Measurements from ENCODE around the gene ZNF17. TPM values are rescaled to one million over a fixed set of nuclear protein-coding genes. Genes with fewer than 3 reads are reported as not detected.
"Not testable (repeated sequence)": the region's sequence is repeated elsewhere in the genome, so short reads cannot be mapped to it uniquely, and the experiment has no call there.

ZNF17 gene
- 10 to 100 TPM in 1 of 2 donors, 1 to 10 TPM in 1; 8.7 to 13.8 TPM for total RNA-seq
- long read RNA-seq, partial matches to known transcripts = 0 of 2 reads
- long read RNA-seq, other reads (novel, unspliced or antisense) = 0 of 2 reads

DNA sequence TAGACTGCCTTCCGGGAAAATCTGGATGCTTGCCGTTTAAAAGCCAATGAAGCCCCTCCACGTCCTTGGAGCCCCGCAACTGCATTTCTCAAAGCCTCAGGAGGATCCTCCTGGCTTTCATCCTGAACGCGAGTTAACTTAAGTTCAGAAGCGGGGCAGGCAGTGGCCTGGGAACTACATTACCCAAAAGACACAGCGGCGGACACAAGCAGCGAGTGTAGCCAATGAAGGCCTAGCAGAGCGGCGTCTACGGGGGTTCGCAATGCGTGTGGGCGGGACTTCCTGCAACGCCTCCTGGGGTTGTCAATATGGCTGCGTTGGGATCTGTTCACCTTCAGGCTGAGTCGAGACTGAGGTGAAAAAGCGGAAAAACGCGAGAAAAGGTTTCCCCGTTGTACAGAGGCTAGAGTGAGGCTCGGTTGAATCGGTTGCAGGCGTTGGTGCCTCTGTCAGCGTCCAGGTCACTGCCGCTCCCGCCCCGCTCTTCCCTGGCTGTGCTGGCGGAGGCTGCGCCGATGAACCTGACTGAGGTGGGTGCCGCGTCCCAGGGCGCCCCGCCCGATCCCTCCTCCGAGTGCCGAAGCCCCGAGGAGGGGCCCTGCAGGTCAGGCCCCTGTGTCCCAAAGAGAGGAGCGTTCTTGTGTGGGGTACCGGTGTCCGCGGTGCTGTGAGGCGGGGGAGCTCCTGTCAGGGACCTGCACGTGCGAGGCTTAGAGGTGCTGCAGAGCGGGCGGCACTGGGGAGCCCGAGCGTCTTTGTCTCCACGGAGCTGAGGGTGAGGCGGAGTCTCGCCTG lies at the start of gene ZNF17:
Gene ZNF17, plus strand, starts transcription at position 285 of the 795 bp plus-strand sequence. CDS start 2,455 bp downstream, outside the sequence.
- intact Hi-C loops (cut with DNase I) = no loop called here
- ATAC-seq = peak; percentile 100
- peak; percentile 97 for DNase-seq

DNA sequence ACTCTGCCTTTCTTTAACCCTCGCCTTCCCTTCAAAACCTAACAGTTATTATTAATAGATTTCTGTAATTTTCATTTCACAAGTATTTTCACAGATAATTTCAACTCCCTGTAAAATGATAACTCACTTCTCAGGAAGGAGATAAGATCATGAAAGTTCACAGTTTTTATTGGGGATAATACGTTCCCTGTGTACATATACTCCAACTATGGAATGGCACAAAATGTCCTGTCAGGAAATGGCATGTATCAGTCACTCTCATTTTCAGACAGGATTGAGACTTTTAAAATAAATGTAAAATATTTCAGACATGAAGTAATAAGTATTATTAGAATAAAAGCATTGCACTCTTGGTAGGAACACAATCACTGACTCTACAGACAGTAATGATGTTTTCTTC lies 48.5 kb upstream of the ZNF17 start:
- intact Hi-C loops (cut with DNase I) = no loop called here
- DNase-seq = no peak
- no peak for ATAC-seq

- intact Hi-C loops (cut with DNase I) = no loop called here
- ATAC-seq (peak; percentile 98), DNase-seq (peak; percentile 99)
These were observed 47.8 kb upstream of the ZNF17 start, which contains the start of the genes TRAPPC2B and ZNF547 for GRCh38 chr19:57362997-57363687. TSS of gene TRAPPC2B (plus strand) at chr19:57363551. CDS start at chr19:57364834, 1,283 bp downstream. TSS of gene ZNF547 (plus strand) at chr19:57363551. CDS start at chr19:57368556, 5,005 bp downstream.

DNA sequence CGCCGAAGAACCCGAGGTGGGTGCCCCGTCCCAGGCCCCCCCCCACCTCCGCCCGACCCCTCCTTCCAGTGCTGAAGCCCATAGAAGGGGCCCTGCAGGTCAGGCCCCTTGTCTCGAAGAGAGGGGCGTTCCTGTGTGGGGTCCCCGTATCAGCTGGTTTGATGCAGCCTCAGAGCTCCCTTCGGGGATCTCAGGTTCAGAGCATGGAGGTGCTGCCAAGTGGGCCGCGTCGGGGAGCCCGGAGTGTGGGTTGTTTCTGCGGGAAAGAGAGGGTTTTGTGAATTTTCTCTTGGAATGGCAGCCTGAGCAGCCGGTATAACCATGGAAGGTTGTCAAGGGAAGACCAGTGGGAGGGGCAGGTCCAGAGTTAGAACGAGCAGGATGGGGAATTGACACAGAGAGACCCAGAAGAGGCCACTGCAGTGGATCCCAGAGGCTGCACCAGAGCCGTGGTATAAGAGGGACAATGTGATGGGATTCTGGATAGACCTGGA lies 47.2 kb upstream of the ZNF17 start:
- intact Hi-C loops (cut with DNase I) = loop anchor here in 1 of 2 donors (2.0 kb wide), 1 partner anchor 25 kb away; the partner anchor contains the start of gene ZNF548
- ATAC-seq = peak; percentile 3 to 7
- DNase-seq = no peak

DNA sequence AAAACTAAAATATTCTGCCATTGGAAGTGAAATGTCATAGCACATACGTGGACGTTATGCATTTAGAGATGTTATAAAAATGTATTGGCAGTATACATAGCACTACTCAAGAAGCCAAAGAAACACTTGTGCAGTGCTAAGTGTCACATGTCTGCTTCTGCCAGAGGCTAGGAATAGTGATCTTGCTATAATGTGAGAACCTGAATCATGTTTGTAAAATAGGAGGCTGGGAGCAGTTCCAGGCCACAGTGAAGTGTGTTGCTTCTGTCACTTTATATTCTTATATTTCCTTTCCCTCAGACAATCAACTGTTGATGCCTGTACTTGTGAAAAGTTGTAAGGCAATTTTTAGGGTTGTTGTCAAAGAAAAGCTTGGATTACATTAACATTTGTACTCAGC lies 44.2 kb upstream of the ZNF17 start:
- intact Hi-C loops (cut with DNase I) = no loop called here
- no peak for DNase-seq
- ATAC-seq = no peak

GRCh38 chr19:57374179-57374578 lies 36.8 kb upstream of the ZNF17 start:
- ATAC-seq = no peak
- DNase-seq = no peak
- intact Hi-C loops (cut with DNase I) = no loop called here

DNA sequence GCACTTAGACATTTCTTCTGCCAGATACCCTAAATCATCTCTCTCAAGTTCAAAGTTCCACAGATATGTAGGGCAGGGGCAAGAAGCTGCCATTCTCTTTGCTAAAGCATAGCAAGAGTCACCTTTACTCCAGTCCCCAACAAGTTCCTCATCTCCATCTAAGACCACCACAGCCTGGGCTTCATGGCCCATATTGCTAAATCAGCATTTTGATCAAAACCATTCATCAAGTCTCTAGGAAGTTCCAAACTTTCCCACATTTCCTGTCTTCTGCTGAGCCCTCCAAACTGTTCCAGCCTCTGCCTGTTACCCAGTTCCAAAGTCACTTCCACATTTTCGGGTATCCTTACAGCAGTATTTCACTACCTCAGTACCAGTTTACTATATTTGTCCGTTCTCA lies 36.3 kb upstream of the ZNF17 start:
- not testable (repeated sequence) for DNase-seq

DNA sequence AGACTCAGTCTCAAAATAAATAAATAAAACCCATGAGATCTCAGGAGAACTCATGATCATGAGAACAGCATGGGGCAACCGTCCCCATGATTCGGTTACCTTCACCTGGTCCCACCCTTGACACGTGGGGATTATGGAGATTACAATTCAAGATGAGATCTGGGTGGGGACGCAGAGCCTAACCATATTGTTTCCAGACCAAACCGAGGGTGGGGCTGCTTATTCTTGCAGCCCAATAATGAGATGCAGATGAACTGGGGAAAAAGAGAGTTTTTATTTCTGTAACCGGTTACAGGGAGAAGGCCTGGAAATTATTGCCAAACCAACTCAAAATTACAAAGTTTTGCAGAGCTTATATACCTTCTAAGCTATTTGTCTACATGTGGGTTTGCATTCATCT lies 34.8 kb upstream of the ZNF17 start:
- ATAC-seq (no peak), DNase-seq (no peak)
- intact Hi-C loops (cut with DNase I) = no loop called here

More for the DNA sequence above, 36.3 kb upstream of the ZNF17 start:
- intact Hi-C loops (cut with DNase I); ATAC-seq: not testable (repeated sequence)

GRCh38 chr19:57377498-57378146 lies 33.3 kb upstream of the ZNF17 start:
- intact Hi-C loops (cut with DNase I) = no loop called here
- DNase-seq (no peak), ATAC-seq (no peak)

- intact Hi-C loops (cut with DNase I) = no loop called here
- ATAC-seq (no peak), DNase-seq (no peak)
These were observed 30.0 kb upstream of the ZNF17 start for GRCh38 chr19:57380923-57381322.

- ATAC-seq = no peak
- intact Hi-C loops (cut with DNase I) = no loop called here
- DNase-seq = no peak
These were observed 28.0 kb upstream of the ZNF17 start for GRCh38 chr19:57382806-57383488.

DNA sequence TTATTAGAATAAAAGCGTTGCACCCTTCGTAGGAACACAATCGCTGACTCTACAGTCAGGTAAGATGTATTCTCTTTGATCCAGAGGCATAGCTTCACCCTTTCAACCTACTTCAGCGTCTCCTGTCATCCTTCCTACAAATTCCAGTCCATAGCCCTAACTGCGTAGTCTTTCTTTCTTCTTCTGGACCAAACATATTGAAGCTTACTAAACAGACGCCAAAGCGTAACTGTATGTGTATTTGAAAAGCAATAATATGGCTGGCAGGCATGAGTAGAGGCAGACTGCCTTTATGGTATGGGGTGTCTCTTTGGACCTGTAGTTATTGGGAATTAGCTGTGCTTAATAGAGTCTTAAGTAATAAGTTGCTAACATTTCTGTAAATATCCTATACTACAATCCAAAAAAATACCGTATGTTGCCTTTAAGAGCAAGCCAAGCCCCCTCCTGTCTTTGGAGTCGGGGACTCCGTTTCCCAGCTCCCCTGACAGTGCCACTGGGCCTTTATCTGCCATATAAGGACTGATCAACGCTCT lies 21.7 kb upstream of the ZNF17 start:
- no peak for ATAC-seq
- intact Hi-C loops (cut with DNase I) = loop anchor here in 1 of 2 donors (2.0 kb wide), 1 partner anchor 24 kb away; no protein-coding TSS in a partner anchor

DNA sequence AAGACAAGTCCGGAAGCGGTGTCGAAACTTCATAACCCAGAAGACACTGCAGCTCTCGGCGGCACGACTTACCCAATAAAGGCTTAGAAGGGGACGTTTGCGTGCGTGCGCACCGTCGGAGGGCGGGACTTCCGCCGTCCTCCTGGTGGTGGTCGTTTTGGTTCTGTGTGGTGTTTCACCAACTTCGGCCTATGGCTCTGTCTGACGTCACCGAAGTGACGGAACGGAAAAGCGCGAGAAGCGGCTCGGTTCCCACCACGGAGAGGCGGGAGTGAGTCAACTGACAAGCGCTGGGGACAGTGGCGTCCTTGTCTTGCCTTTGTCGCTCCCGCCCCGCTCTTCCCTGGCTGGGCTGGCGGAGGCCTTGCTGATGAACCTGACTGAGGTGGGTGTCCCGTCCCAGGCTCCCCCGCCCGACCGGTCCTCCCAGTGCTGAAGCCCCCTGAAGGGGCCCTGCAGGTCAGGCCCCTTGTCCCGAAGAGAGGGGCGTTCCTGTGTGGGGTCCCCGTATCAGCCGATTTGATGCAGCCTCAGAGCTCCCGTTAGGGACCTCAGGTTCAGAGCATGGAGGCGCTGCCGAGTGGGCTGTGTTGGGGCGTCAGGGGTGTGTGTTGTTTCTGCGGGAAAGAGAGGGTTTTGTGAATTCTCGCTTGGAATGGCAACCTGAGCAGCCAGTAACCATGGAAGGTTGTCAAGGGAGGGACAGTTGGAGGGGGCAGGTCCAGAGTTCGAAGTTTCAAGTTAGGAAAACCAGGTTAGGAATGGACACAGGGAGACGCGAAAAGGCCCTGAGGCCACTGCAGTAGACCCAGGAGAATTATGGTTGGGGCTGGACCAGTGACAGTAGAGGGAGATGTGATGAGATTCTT lies 21.0 kb upstream of the ZNF17 start, which contains the start of gene ZNF548:
Gene ZNF548, plus strand, starts transcription at position 125 of the 869 bp plus-strand sequence. Its CDS starts 246 bp downstream, at position 371.
- peak; percentile 98 for DNase-seq
- intact Hi-C loops (cut with DNase I) = loop anchor here in 1 of 2 donors (2.0 kb wide), 1 partner anchor 25 kb away; no protein-coding TSS in a partner anchor
- peak; percentile 100 for ATAC-seq

More for the DNA sequence above, 21.7 kb upstream of the ZNF17 start:
- DNase-seq = no peak

- DNase-seq (no peak), ATAC-seq (peak in 1 of 2 donors; percentile 14)
- intact Hi-C loops (cut with DNase I) = no loop called here
These were observed 15.3 kb upstream of the ZNF17 start for GRCh38 chr19:57395710-57396109.

DNA sequence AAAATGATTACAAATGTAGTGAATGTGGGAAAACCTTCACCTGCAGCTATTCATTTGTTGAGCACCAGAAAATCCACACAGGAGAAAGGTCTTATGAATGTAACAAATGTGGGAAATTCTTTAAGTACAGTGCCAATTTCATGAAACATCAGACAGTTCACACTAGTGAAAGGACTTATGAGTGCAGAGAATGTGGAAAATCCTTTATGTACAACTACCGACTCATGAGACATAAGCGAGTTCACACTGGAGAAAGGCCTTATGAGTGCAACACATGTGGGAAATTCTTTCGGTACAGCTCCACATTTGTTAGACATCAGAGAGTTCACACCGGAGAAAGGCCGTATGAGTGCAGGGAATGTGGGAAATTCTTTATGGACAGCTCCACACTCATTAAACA lies 12.1 kb upstream of the ZNF17 start:
- DNase-seq = no peak
- no peak for ATAC-seq

GRCh38 chr19:57403737-57404563 lies 7.0 kb upstream of the ZNF17 start:
- ATAC-seq (no peak), DNase-seq (no peak)
- intact Hi-C loops (cut with DNase I) = no loop called here

More for the DNA sequence above, 12.1 kb upstream of the ZNF17 start:
- intact Hi-C loops (cut with DNase I) = no loop called here

Measured in left cardiac atrium (tissue), 4 donors.